Measurements from ENCODE around the gene ANXA4. TPM values are rescaled to one million over a fixed set of nuclear protein-coding genes. Genes with fewer than 3 reads are reported as not detected.
"Not testable (repeated sequence)": the region's sequence is repeated elsewhere in the genome, so short reads cannot be mapped to it uniquely, and the experiment has no call there.

ANXA4 gene
- total and polyA plus RNA-seq, 4 experiments from 2014 or later = 22.3 to 30.8 (median 25.9) TPM

DNA sequence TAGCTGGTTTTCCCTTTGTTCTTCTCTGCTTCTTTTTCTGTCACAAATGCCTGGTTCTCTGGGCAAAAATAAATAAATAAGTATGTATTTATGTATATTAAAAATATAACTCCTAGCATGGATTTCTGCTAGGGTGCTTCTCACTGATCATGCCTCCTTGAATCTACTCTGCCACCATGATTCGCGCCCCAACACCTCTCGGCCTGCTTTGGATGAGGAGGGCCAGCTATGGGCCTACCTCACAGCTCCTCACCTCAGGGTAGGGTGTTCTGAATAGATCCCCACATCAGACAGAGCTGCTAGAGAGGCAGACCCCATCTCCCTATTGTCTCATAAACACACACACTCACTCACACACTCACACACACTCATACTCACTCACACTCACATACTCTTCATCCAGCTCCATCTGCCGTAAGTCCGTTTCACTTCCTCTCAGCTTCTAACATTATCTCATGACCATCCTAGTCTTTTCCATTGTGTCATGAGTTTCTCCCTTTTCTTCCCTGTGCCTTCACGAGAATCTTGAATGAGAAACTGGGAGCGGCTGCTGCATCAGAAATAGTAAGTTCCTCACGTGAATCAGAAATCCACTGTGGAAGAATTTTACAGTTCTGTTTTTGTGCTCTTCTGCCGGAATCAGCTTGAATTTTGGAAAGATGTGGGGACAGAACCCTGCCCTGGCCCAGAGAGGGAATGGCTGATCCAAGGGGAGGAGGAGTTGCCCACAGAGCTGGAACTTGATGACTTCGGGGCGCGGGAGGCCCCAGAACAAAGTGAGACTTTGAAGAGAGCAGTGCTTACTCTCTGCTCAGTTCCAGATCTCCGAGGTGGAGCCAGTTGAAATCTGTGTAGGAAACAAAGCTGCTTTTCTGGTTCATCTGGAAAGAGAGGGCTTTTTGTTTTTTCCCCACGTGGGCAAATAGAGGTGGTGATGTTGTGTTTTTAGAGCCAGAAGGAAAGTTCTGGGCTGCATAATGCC, 20.9 kb downstream of the ANXA4 start:
- POLR2A ChIA-PET (ENCODE audit: partially characterized antibody) = interaction anchor here (1.0 kb wide), 1 partner anchor 209 kb away, joined by 4 read pairs; no protein-coding TSS in a partner anchor
- intact Hi-C loops (cut with micrococcal nuclease) = no loop called here
- Mint-ChIP-seq H3K4me3 (no peak overlapping the region), H3K27ac (no peak overlapping the region), H3K9me3 (no peaks in the 10 kb centered on the region), H3K36me3 (peaks cover 0 to 1% of the 10 kb centered on the region in 2 donors), H3K27me3 (no peaks in the 10 kb centered on the region), H3K4me1 (peaks cover 19 to 35% (median 26%) of the 10 kb centered on the region in 4 donors)
- H3K9me3 ChIP-seq (ENCODE audit: control insufficient read depth in 1 of 2, low read length in 2 of 2) = no peaks in the 10 kb centered on the region
- peaks cover 15% of the 10 kb centered on the region for H3K4me1 ChIP-seq (ENCODE audit: insufficient read depth, low read length)
- CTCF ChIA-PET (ENCODE audit: partially characterized antibody) = interaction anchor here (0.7 to 1.7 kb wide), 5 partner anchors 10 to 85 kb away, joined by 3 to 4 read pairs (median 3); no protein-coding TSS in a partner anchor
- peaks cover 3% of the 10 kb centered on the region for H3K36me3 ChIP-seq (ENCODE audit: insufficient read depth, low read length)
- DNase-seq = no peak
- H3K27me3 ChIP-seq (ENCODE audit: insufficient read depth, low read length) = no peaks in the 10 kb centered on the region
- no peak overlapping the region for H3K27ac ChIP-seq (ENCODE audit: low read depth, low read length)
- no peak overlapping the region for H3K4me3 ChIP-seq (ENCODE audit: low read length in 2 of 2)

DNA sequence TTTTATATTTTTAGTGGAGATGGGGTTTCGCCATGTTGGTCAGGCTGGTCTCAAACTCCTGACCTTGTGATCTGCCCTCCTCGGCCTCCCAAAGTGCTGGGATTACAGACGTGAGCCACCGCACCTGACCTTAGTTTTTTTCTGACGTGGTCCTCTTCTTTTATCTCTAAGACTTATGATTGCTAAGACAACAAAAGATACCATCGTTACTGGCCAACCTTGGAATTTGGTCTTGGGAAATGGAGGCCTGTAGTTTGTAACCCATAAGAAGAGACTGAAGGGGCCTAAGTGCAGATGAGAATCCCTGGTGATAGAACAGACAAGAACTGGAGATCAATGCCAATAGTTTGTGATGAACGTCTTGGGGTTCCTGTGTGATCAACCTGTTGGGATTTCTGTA, 21.9 kb downstream of the ANXA4 start:
- H3K9me3 ChIP-seq (ENCODE audit: control insufficient read depth in 1 of 2, low read length in 2 of 2); DNase-seq; H3K9me3 Mint-ChIP-seq; H3K4me3 ChIP-seq (ENCODE audit: low read length in 2 of 2); H3K4me3 Mint-ChIP-seq; H3K27ac Mint-ChIP-seq; H3K27ac ChIP-seq (ENCODE audit: low read depth, low read length); H3K27me3 Mint-ChIP-seq; POLR2A ChIA-PET (ENCODE audit: partially characterized antibody); CTCF ChIA-PET (ENCODE audit: partially characterized antibody); H3K36me3 Mint-ChIP-seq; intact Hi-C loops (cut with micrococcal nuclease); H3K27me3 ChIP-seq (ENCODE audit: insufficient read depth, low read length); H3K36me3 ChIP-seq (ENCODE audit: insufficient read depth, low read length): not testable (repeated sequence)
- peaks cover 15% of the 10 kb centered on the region for H3K4me1 ChIP-seq (ENCODE audit: insufficient read depth, low read length)
- peaks cover 19 to 40% (median 27%) of the 10 kb centered on the region in 4 donors for H3K4me1 Mint-ChIP-seq

DNA sequence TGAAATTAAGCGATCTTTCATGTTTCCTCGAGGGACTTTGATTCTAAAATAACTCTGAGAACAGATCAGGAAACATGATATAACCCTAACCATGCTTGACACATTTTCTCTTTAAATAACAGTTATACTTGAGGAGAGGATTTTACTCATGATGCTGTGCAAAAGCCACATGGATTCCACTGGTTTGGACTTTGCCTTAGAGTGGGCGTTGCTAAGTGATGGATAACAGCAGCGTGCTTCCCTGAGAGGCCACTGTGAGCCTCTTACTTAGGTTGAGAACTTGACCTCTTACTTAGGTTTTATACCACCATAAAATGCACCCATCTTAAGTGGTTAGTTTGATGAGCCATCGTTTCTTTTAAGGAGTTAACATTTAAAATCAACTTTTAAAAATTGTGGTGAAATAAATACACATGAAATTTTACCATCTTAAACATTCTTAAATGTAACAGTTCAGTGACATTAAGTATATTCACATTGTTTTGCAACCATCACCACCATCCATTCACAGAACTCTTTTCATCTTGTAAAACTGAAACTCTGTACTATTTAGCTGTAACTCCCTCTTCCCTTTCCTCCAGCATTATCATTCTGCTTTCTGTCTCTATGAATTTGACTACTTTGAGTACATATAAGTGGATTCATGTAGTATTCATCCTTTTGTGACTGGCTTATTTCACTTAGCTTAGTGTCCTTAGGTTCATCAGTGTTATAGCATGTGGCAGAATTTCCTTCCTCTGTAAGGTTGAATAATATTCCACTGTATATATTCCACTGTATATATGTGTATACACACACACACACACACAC, 22.6 kb downstream of the ANXA4 start:
- no peak overlapping the region for H3K27ac ChIP-seq (ENCODE audit: low read depth, low read length)

DNA sequence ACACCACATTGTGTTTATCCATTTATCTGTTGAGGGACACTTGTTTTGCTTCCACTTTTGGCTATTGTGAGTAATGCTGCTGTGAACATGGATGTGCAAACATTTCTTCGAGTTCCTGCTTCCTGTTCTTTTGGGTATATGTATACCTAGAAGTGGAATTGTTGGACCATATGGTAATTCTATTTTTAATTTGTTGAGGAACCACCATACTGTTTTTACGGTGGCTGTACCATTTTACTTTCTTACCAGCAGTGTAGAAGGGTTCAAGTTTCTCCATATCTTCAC, 23.1 kb downstream of the ANXA4 start:
- no peaks in the 10 kb centered on the region for H3K36me3 ChIP-seq (ENCODE audit: insufficient read depth, low read length)
- POLR2A ChIA-PET (ENCODE audit: partially characterized antibody) = no interaction called here
- H3K27ac ChIP-seq (ENCODE audit: low read depth, low read length) = no peak overlapping the region
- Mint-ChIP-seq H3K36me3 (no peaks in the 10 kb centered on the region), H3K27ac (no peak overlapping the region), H3K4me1 (peaks cover 23 to 47% (median 34%) of the 10 kb centered on the region in 4 donors), H3K4me3 (no peak overlapping the region), H3K27me3 (no peaks in the 10 kb centered on the region), H3K9me3 (no peaks in the 10 kb centered on the region)
- H3K9me3 ChIP-seq (ENCODE audit: control insufficient read depth in 1 of 2, low read length in 2 of 2) = no peaks in the 10 kb centered on the region
- intact Hi-C loops (cut with micrococcal nuclease) = no loop called here
- CTCF ChIA-PET (ENCODE audit: partially characterized antibody) = interaction anchor here (1.2 kb wide), 1 partner anchor 40 kb away, joined by 4 read pairs; no protein-coding TSS in a partner anchor
- no peaks in the 10 kb centered on the region for H3K27me3 ChIP-seq (ENCODE audit: insufficient read depth, low read length)
- no peak overlapping the region for H3K4me3 ChIP-seq (ENCODE audit: low read length in 2 of 2)
- peaks cover 19% of the 10 kb centered on the region for H3K4me1 ChIP-seq (ENCODE audit: insufficient read depth, low read length)
- DNase-seq = no peak

More for the DNA sequence above, 22.6 kb downstream of the ANXA4 start:
- no peaks in the 10 kb centered on the region for H3K9me3 ChIP-seq (ENCODE audit: control insufficient read depth in 1 of 2, low read length in 2 of 2)
- no peaks in the 10 kb centered on the region for H3K27me3 ChIP-seq (ENCODE audit: insufficient read depth, low read length)
- Mint-ChIP-seq H3K27me3 (no peaks in the 10 kb centered on the region), H3K4me1 (peaks cover 21 to 44% (median 31%) of the 10 kb centered on the region in 4 donors), H3K27ac (peak overlapping the region in 2 of 7 donors; percentile 5 to 6), H3K9me3 (no peaks in the 10 kb centered on the region), H3K36me3 (no peaks in the 10 kb centered on the region), H3K4me3 (peak overlapping the region in 1 of 8 donors; percentile 53)
- ChIA-PET CTCF (ENCODE audit: partially characterized antibody) (interaction anchor here (0.6 to 1.2 kb wide), 2 partner anchors 40 to 100 kb away, joined by 3 to 4 read pairs; no protein-coding TSS in a partner anchor), POLR2A (ENCODE audit: partially characterized antibody) (no interaction called here)
- H3K4me3 ChIP-seq (ENCODE audit: low read length in 2 of 2) = no peak overlapping the region
- peaks cover 15% of the 10 kb centered on the region for H3K4me1 ChIP-seq (ENCODE audit: insufficient read depth, low read length)
- DNase-seq = no peak
- H3K36me3 ChIP-seq (ENCODE audit: insufficient read depth, low read length) = no peaks in the 10 kb centered on the region
- intact Hi-C loops (cut with micrococcal nuclease) = no loop called here

DNA sequence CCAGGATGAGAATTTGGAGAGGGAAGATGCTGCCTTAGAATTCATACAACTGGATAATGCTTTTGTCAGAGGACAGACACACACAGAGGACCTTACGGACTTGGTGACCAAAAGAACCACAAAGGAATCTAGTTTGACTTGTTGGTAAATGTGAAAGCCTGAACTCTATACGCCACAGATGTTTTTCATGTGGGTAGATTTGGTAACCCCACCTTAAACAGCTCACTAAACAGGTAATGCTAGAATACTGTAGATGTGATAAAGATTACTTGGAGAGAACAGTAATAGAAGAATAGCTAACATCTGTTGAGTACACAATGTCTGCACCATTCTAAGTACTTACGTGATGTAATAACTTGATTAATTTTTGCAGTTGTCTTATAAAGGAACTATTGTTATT, 24.1 kb downstream of the ANXA4 start:
- DNase-seq = peak in 1 of 5 donors; percentile 10
- H3K36me3 Mint-ChIP-seq = no peaks in the 10 kb centered on the region
- POLR2A ChIA-PET (ENCODE audit: partially characterized antibody) = no interaction called here
- CTCF ChIA-PET (ENCODE audit: partially characterized antibody) = no interaction called here
- no peak overlapping the region for H3K4me3 Mint-ChIP-seq
- peak overlapping the region in 2 of 7 donors; percentile 57 to 87 for H3K27ac Mint-ChIP-seq
- Histone ChIP-seq H3K27ac (ENCODE audit: low read depth, low read length) (no peak overlapping the region), H3K4me3 (ENCODE audit: low read length in 2 of 2) (no peak overlapping the region), H3K36me3 (ENCODE audit: insufficient read depth, low read length) (no peaks in the 10 kb centered on the region), H3K9me3 (ENCODE audit: control insufficient read depth in 1 of 2, low read length in 2 of 2) (no peaks in the 10 kb centered on the region), H3K4me1 (ENCODE audit: insufficient read depth, low read length) (peaks cover 25% of the 10 kb centered on the region), H3K27me3 (ENCODE audit: insufficient read depth, low read length) (no peaks in the 10 kb centered on the region)
- peaks cover 27 to 53% (median 39%) of the 10 kb centered on the region in 4 donors for H3K4me1 Mint-ChIP-seq
- intact Hi-C loops (cut with micrococcal nuclease) = no loop called here
- H3K27me3 Mint-ChIP-seq = no peaks in the 10 kb centered on the region
- no peaks in the 10 kb centered on the region for H3K9me3 Mint-ChIP-seq

DNA sequence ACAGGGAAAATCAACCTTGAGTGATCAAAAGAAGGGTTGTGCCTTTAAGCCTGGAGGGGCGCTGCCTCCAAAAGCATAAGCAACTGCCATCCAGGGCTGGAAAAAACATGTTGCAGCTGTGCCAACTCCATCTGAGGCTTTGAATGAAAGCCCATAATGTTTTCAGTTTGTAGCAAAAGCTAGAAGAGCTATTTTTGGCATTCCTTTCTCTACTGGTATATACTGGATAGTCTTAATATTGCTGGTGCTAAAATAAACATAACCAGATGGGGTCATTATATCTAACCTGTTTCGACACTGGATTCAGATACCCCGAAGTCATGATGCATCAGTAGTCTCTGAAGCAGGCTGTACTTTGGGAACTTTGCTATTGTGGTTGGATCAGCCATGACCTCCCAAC, 25.1 kb downstream of the ANXA4 start:
- peaks cover 27 to 62% (median 40%) of the 10 kb centered on the region in 4 donors for H3K4me1 Mint-ChIP-seq
- no peaks in the 10 kb centered on the region for H3K27me3 Mint-ChIP-seq

DNA sequence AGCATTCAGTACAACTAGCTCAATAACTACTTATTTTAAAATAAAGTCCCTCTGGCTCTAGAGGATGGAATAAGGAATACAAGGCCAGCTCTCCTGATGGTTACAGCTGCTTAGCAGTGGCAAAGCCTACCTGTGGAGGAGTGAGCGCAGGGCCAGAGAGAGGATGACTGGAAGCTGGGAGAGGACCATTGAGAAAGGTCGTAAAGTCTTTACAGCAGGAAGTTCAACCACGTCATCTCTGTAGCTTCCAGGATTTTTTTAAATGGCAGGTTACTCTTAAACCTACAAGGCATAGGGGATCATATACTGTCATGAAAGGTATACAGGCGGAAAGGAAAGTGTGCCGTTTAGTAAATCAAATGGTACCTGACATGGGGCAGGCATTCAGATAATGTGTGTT, 26.3 kb downstream of the ANXA4 start:
- no peaks in the 10 kb centered on the region for H3K9me3 ChIP-seq (ENCODE audit: control insufficient read depth in 1 of 2, low read length in 2 of 2)
- Mint-ChIP-seq H3K36me3 (no peaks in the 10 kb centered on the region), H3K27ac (no peak overlapping the region), H3K4me3 (no peak overlapping the region), H3K4me1 (peaks cover 24 to 70% (median 44%) of the 10 kb centered on the region in 4 donors), H3K27me3 (no peaks in the 10 kb centered on the region), H3K9me3 (no peaks in the 10 kb centered on the region)
- POLR2A ChIA-PET (ENCODE audit: partially characterized antibody) = interaction anchor here (0.9 kb wide), 1 partner anchor 27 kb away, joined by 3 read pairs; the partner anchor contains the start of gene ANXA4
- no peaks in the 10 kb centered on the region for H3K27me3 ChIP-seq (ENCODE audit: insufficient read depth, low read length)
- H3K27ac ChIP-seq (ENCODE audit: low read depth, low read length) = no peak overlapping the region
- peaks cover 25% of the 10 kb centered on the region for H3K4me1 ChIP-seq (ENCODE audit: insufficient read depth, low read length)
- intact Hi-C loops (cut with micrococcal nuclease) = no loop called here
- DNase-seq = no peak
- CTCF ChIA-PET (ENCODE audit: partially characterized antibody) = interaction anchor here (0.9 kb wide), 1 partner anchor 43 kb away, joined by 5 read pairs; no protein-coding TSS in a partner anchor
- H3K4me3 ChIP-seq (ENCODE audit: low read length in 2 of 2) = no peak overlapping the region
- H3K36me3 ChIP-seq (ENCODE audit: insufficient read depth, low read length) = no peaks in the 10 kb centered on the region

More for the DNA sequence above, 25.1 kb downstream of the ANXA4 start:
- intact Hi-C loops (cut with micrococcal nuclease) = no loop called here
- POLR2A ChIA-PET (ENCODE audit: partially characterized antibody) = no interaction called here
- no peak for DNase-seq
- Histone ChIP-seq H3K27ac (ENCODE audit: low read depth, low read length) (no peak overlapping the region), H3K36me3 (ENCODE audit: insufficient read depth, low read length) (no peaks in the 10 kb centered on the region), H3K9me3 (ENCODE audit: control insufficient read depth in 1 of 2, low read length in 2 of 2) (no peaks in the 10 kb centered on the region), H3K27me3 (ENCODE audit: insufficient read depth, low read length) (no peaks in the 10 kb centered on the region), H3K4me3 (ENCODE audit: low read length in 2 of 2) (no peak overlapping the region), H3K4me1 (ENCODE audit: insufficient read depth, low read length) (peaks cover 25% of the 10 kb centered on the region)
- Mint-ChIP-seq H3K9me3 (no peaks in the 10 kb centered on the region), H3K27ac (peak overlapping the region in 2 of 7 donors; percentile 24 to 76), H3K4me3 (no peak overlapping the region), H3K36me3 (no peaks in the 10 kb centered on the region)
- CTCF ChIA-PET (ENCODE audit: partially characterized antibody) = interaction anchor here (0.8 kb wide), 1 partner anchor 28 kb away, joined by 3 read pairs; no protein-coding TSS in a partner anchor

All from CD4-positive, alpha-beta memory T cell (primary cell).